AG10803 (cell line): ENCODE measurements around the gene TRABD2A.

Experiments used
- DNase-seq: peaks from one replicate; pipeline ENCODE4 v3.0.0; 2010; ENCODE audit warnings: low read depth
- H3K4me3 ChIP-seq: 2 replicates; pipeline ENCODE4 v1.5.1; 2011; ENCODE audit warnings: mild to moderate bottlenecking, low read length, control low read depth
- CTCF ChIP-seq: conservative IDR thresholded peaks from 2 replicates; pipeline ENCODE4 v1.5.1; 2011; ENCODE audit warnings: mild to moderate bottlenecking, low read length, control low read depth, inconsistent platforms

Gene TRABD2A

GRCh38 chr2:84880645-84881521, at the start of gene TRABD2A:
TRABD2A (minus strand) TSS chr2:84881084; CDS start chr2:84881039, 45 bp downstream.
- no peak for TF ChIP-seq CTCF
- H3K4me3 ChIP-seq, result peak within 1 kb of the TSS; percentile 66
- DNase-seq, result no peak

- no peak overlapping the region for H3K4me3 ChIP-seq
Observed at GRCh38 chr2:84927275-84927627, 46.4 kb upstream of the TRABD2A start.

GRCh38 chr2:84925724-84926376, 45.0 kb upstream of the TRABD2A start:
- peak overlapping the region; percentile 54 for H3K4me3 ChIP-seq
- peak; percentile 89 for DNase-seq
- TF ChIP-seq CTCF, result peak; percentile 81

More at GRCh38 chr2:84927275-84927627, 46.4 kb upstream of the TRABD2A start:
- no peak for TF ChIP-seq CTCF
- DNase-seq, result no peak

GRCh38 chr2:84925336-84925723, 44.4 kb upstream of the TRABD2A start:
- no peak overlapping the region for H3K4me3 ChIP-seq
- no peak for TF ChIP-seq CTCF
- no peak for DNase-seq

- no peak overlapping the region for H3K4me3 ChIP-seq
- no peak for TF ChIP-seq CTCF
- DNase-seq, result peak; percentile 78
Observed at GRCh38 chr2:84924173-84925106, 43.6 kb upstream of the TRABD2A start.

- no peak for TF ChIP-seq CTCF
- H3K4me3 ChIP-seq, result no peak overlapping the region
- DNase-seq, result no peak
Observed at GRCh38 chr2:84923009-84923408, 42.1 kb upstream of the TRABD2A start.
